ENCODE data around the gene MAPK8IP2.

DNA sequence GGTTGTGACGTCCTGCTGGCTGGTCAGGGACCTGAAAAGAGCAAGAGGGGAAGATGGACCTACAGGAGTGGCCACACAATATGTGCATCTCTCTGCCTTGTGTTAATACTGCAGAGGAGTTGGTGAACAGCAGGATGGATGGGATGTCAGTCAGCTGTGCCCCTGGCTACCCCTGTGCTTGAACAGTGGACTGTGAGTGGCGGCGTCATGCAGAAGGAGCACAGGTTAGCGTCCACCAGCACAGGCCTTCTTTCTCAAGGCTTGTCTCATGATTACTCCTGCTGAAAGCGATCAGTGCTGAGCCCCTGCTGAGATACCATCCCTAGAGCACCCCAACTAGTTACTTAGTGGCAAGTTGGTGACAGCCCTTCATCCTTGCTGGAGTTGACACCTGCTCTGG is 14.2 kb upstream of the MAPK8IP2 start:
- TF ChIP-seq POLR2AphosphoS5 (IDR thresholded peaks at IDR 0.05; ENCODE audit: low read depth, low read length) (no peak), TAF1 (IDR thresholded peaks at IDR 0.05; ENCODE audit: borderline replicate concordance, insufficient read depth, low read length) (no peak)
